COLO829 (cell line): ENCODE measurements around the gene RBM38.

Experiments
- DNase-seq: peaks from one replicate; pipeline ENCODE4 v3.0.0; 2012; ENCODE audit warnings: low spot score

Gene RBM38

DNA sequence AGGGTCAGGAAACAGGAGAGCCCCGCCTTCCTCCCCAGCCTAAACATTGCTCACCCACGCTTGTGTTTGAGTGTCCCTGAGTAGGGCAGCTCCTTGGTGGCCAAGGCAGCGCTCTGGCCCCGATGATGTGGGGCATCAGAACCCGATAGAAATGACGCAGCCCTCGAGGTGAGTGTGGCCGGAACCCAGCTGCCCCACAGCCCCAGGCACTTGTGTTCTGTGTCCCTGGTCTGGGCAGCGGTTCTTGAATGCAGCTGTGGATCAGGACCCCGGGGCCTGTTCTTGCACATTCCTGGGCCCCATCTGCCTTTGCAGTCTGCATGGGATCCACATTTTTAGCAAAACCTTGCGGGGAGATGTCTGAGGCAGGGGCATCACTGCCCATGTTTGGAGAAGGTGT, 12.8 kb downstream of the RBM38 start:
- no peak for DNase-seq

DNA sequence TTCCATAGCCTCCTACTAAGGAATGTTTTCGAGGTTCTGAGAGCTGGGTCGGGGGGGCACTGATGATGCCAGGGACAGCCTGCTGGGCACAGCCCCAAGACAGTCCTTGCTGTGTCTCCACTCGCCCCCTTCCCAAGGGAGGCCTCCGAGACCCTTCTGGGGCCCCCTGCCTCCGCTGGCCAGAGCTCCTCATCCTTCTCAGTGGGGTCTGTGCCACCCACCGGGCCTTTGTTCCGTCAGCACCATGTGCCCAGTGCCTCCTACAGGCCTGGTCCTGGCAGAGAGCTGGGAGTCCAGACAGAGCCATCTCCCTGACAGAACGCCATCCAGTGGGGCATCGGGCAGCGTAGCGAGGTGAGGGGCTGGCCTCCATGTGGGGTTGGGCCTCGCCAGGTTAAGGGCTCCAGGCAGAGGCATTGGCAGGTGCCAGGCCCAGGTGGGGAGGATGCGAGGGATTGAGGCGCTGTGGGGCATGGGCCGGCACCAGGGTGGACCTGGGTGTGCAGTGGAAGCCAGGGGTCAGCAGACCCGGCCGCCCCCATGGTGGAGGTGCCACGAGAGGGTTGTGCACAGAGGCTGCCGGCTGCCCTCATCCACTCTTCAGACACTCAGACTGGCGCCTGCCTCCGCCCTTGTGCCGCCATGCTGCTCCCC, 13.3 kb downstream of the RBM38 start:
- DNase-seq: no peak

DNA sequence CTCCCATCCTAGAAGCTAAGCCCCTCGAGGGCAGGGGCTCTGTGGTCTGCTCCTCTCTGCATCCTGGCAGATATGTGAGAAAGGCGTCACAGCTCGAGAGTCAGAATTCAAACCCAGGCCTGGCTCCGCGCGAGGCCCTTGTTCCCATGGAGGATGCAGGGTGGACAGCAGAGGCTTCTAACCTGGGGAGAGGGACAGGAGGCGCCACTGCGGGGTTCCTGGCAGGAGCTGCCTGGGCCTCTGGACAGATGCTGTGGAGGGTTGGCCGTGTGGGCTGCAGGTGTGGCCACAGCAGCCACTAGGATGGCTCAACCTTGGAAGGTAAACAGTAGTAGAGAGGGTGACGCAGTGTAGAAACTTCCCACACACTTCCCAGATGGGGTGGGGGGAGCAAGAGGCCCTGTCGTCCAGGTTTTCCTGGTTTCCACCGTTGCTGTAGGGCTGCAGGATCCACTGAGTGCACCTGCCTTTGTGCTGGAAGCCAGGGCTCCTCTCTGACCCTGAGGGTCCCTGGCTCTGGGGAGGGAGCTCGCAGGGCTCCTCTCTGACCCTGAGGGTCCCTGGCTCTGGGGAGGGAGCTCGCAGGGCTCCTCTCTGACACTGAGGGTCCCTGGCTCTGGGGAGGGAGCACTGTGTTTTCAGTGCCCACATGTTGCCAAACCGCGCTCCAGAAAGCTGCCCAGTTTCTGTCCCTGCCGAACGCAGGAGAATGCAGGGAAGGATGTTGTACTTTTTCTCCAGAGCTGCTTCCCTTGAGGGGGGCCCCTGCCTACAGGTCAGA, 14.2 kb downstream of the RBM38 start:
- DNase-seq: no peak

DNA sequence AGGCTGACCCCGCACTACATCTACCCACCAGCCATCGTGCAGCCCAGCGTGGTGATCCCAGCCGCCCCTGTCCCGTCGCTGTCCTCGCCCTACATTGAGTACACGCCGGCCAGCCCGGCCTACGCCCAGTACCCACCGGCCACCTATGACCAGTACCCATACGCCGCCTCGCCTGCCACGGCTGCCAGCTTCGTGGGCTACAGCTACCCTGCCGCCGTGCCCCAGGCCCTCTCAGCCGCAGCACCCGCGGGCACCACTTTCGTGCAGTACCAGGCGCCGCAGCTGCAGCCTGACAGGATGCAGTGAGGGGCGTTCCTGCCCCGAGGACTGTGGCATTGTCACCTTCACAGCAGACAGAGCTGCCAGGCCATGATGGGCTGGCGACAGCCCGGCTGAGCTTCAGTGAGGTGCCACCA, 16.4 kb downstream of the RBM38 start:
- no peak for DNase-seq

DNA sequence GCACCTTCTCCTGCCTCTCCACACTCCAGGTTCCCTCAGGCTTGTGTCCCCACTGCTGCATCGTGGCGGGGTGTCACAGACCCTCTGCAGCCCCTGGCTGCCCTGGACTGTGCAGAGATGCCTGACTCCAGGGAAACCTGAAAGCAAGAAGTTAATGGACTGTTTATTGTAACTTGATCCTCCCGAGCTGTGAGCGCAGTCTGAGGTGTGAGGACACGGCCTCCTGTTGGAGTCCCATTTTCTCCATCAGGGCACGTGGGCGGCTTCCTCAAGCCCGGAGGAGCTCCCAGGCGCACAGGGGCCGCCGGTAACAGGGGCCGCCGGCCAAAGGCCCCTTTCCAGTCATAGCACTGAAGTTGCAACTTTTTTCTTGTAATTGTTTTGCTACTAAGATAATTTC, 16.9 kb downstream of the RBM38 start:
- no peak for DNase-seq

DNA sequence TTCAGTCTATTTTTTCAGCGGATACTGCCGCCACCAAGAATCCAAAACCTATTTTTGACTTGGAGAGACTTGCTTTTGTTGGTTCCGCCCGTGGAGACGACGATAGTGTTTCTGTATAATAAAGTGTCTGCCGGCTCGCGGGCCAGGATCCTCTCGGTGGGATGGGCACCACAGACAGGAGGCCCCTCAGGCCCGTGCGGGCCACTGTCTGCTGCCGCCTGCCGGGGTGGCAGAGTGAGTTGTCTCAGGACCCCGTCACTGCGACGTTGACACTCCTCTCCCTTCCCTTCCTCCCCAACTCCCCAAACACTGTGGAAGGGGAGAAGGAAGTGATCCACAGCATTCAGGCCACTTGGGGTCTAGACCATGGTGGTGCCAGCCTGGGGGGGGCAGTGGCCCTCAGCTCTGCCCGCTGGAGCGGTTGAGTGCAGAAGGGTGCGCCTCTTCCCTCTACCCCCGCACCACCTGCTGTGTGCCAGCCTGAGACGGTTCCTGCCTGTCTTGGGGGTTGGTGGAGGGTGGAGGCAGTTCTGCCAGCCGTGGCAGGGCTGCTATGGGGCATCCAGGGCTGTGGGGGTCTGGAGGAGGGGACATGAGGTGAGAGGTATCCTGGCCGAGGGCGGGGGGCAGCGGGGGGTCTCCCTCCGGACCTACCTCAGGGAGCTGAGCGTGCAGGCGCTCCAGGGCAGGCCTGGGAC, 17.5 kb downstream of the RBM38 start:
- DNase-seq: no peak

DNA sequence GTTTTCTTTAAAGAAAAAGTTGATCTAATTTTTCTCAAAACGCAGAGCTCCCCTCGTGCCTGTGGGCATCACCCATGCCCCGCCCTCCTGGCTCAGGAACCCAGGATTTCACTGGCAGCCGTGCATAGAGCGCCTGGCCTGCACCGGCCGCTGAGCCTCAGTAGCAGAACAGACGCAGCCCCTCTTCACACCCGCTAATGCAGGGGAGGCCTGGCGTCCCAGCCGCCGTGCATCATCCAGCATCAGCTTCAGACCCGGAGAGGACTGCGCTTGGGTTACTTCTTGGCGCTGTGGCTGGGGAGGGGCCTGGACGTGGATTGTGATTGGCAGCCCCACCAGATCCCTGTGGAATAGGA, 18.1 kb downstream of the RBM38 start:
- no peak for DNase-seq

DNA sequence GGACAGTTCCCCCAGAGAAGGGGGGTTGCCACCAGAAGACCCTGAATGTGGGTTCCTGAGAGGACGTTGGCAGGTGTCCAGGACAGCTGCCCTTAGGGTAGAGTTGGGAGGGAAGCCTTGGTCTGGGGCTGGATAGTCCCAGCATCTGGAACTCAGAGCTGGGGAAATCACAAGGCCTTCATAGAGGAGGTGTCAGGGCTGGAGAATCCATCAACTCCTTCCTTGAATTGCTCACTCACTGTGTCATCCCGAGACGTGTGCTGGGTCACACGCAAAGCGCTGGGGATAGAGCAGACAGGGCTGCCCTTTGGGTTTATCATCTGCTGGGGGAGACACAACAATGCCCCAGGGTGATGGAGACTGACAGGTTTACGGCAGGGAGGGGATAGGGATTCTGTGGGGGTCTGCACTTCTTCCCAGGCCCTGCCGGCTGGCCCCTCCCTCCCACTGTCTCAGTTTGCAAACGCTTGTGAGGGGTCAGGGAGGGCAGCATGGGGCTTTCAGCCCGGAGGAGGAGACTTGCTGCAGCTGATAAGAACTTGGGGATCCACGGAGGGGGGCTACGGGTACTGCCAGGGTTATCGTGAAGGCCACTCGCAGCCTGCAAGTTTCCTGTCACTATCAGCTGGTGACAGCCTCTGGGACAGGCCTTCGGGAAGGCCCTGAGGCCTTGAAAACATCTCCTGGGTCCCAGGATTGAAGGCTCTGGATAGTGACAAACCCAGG, 18.6 kb downstream of the RBM38 start:
- DNase-seq: no peak

DNA sequence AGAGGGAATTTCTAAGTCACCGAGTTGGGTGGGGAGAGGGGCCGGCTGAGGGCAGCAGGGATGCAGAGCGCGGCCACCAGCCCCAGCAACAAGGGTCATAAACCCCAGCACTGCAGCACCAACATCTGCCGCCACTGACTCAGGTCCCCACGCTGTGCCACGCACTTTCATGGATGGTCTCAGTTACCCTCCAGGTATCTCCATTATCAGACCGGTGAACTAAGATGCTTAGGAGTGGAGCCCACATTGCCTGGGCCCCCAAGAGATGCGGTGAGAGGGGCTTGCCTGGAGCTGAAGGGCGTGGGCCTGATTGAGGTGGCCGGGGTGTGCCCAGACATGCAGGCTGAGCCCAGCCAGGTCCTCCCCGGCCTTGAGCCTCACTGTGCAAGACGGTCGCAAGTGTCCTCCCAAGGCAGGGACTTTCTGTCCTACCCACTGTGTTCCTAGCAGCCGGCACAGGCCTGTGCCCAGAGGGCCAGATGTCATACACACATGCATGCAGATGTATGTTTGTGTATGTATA, 19.3 kb downstream of the RBM38 start:
- no peak for DNase-seq

DNA sequence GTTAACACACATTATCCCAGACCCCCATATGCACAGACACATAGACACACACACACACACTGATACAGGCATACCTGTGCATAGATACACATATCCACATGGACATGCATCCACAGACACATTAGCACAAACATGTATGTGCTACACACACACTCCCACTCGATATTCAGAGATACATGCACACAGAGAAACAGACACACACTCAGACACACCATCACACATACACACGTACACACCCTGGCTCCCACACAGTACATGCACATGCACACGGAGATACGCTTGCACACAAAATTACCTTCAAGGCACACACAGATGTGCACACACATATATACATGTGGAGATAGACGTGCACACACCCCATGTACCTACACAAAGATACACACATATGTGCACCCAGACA, 19.7 kb downstream of the RBM38 start:
- no peak for DNase-seq

DNA sequence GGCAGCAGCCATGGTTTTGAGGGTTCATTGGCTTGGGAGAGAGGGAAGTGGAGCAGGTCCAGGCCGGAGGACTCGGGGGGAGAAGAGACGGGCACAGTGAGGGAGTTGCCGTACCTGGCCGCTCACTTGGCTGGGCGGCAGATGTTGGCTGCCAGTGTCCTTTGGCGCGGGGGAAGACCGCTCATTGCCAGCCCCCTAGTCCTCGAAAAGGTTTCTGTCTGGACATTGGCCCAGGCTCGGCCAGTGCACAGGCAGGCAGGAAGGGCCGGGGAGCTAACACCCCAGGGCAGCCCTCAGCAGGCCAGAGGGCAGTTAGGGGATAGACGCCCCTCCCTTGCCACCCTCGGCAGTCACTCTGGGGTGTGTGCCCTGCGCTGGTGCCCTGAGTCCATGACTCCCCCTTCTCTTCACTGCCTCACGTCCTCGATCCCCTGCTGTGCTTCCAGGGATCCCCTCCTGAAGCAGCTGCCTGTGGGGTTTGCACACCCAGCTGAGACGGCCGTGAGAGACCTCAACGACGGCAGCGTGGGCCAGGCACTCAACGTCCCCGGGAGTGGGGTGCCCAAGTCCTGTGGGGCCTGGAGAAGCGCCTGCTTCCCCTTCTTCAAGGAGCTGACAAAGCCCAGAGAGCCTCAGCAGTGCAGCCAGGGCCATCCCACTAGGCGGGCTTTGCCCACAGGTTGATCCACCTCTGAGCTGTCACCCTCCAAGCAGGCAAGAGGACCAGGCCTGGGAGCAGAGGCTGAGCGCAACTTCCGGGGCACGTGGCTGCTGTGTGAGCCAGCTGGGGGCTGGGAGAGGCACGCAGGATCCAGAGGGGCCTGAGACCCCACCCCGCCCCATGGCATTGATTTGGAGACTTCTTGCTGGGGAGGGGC, 20.4 kb downstream of the RBM38 start:
- DNase-seq: no peak

DNA sequence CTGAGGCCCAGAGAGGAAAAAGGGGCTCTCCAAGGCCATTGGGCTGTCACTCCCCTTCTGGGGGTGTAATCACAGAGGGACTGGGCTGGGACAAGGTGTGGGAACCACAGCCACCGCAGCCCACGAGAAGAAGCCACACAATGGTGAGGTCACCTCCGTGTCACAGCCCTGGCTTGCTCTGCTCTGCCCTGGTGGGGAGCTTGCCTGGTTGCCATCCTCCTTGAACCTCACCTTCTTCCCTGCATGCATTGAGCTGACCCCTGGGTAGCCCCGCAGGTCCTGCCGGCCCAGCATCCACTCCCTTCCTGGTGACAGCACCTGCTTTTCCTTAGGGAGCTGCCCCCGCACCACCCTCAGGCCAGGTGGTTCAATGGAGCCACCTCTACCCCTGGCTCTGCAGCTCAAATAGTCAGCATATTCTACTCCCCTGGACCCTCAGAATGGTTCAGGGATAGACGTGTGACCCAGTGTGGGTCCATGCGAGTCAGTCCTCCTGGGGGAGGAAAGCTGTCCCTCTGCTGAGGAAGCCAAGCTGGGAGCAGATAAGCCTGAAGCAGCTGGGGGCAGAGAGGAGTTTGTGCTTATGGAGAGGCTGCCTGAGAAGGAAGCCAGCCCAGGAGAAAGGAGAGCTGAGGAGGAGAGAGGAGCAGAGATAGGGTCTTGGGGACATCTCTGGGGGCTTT, 21.3 kb downstream of the RBM38 start:
- DNase-seq: no peak

DNA sequence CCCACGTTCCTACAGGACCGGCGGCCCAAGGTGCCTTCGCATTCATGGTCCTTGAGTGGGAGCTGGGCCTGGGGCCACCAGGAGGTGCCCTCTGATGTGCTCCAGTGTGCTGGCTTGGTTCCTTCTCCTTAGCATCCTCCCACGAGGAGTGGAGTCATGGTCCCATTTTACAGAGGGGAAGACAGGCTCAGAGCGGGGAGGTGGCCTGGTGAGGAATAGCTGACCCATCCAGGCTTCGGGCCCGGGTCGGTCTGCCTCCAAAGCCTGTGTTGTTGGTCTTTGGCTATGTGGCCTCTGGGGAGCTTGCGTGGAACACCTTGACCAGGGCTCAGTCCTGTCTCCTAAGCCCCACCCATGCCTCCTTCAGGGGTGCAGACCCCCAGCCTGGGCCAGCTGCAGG, 22.8 kb downstream of the RBM38 start:
- DNase-seq: no peak

DNA sequence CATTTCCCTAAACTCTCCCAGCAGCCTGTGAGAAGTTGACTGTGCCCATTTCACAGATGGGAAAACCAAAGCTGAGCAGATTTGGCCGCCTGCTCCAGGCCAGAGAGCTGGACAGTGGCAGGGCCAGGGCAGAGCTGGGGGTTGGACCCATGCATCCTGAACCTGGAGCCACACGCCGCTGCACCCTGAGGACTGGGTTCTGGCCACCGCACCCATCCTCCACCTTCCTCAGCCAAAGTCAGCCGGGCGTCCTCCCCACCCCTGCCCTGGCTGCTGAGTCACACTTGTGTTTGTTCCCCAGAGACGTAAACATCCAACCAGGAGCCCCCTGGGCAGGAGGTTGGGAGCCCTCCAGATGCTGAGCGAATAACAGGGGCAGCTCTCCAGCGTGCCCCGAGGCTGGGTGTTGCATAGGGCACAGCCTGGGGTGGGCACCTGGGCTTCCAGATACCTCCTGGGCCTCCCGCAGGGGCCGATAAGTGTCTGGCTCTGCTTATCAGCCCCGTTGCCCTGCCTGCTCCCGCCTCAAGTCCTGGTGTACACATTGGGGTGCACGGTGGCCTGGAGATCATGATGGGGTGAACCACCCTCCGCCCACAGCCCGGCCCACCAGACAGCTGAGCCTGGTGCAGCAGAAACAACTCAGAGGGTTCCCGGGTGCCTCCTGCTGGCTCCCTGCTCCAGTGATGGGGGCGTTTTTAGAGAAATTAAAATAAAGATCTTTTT, 23.8 kb downstream of the RBM38 start:
- peak; percentile 43 for DNase-seq

DNA sequence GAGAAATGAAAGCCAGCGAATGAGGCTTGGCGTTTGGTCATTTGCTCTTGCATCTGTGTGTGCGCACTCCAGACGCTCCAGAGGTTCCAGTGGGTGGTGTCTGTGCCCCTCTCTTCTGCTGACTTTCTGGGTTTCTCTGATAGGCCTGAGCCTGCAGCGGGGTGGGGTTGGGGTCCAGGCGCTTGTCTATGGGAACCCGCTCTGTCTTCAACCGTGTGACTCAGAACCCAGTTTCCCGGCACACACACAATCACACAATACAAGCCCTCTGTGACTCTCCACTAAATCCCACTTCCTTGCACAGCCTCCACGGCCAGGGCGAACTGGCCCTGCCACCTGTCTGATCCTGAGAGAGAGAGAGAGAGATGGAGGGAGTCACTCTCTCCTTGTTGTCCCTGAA, 24.6 kb downstream of the RBM38 start:
- DNase-seq: no peak

DNA sequence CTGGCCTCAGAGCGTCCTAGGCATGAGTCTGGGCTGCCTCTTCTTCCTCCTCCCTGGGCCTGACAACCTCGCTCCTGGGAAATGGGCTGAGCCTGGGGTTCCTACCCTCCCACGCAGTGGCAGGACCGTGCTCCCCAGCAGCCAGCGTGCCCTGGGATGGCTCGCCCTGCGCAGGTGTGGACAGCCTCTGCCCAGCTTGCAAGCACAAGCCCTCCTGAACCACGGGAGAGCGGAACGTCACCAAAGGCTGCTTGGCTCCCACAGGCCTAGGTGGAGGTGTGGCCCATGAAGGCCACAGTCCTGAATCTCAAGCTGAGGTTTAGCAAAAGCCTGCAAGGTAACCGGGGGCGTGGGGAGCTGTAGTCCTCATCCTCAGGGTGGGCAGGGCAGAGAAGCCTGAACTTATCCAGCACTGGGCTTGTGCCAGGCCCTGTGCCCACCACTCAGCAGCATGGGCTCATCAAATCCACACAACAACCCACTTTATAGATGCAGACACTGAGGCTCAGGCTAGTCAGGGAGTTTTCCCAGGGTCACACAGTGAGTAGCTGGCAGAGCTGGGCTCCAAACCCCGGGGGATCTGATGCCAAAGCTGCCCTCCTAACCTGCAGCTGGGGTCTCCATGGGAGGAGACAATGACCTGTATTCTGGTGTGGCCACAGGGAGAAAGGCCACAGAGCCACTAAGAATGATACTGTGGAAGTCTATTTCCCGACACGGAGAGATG, 25.3 kb downstream of the RBM38 start:
- DNase-seq: no peak

DNA sequence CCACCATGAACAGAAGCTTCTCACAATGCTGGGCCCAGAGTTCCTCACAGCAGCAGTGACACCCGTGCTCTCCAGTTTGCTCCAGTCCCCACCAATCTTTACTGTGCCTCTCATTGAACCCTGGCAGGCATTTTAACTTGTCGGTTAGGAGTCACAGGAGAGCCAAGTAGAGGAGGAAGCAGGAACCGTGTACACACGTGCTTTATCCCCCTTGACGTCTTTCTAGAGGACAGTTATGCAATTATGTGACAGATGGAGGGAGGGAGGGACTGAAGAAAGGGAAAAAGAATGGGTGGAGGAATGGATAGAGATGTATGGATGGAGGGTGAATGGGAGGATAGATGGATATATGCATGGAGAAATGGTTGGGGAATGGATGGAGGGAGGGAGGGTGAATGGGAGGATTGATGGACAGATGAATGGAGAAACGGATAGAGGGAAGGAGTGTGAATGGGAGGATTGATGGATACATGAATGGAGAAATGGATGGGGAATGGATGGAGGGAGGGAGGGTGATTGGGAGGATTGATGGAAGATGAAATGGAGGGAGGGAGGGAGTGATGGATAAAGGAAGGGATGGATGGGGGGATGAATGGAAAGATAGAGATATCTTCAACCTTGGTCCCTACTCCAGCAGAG, 26.0 kb downstream of the RBM38 start:
- DNase-seq: no peak

DNA sequence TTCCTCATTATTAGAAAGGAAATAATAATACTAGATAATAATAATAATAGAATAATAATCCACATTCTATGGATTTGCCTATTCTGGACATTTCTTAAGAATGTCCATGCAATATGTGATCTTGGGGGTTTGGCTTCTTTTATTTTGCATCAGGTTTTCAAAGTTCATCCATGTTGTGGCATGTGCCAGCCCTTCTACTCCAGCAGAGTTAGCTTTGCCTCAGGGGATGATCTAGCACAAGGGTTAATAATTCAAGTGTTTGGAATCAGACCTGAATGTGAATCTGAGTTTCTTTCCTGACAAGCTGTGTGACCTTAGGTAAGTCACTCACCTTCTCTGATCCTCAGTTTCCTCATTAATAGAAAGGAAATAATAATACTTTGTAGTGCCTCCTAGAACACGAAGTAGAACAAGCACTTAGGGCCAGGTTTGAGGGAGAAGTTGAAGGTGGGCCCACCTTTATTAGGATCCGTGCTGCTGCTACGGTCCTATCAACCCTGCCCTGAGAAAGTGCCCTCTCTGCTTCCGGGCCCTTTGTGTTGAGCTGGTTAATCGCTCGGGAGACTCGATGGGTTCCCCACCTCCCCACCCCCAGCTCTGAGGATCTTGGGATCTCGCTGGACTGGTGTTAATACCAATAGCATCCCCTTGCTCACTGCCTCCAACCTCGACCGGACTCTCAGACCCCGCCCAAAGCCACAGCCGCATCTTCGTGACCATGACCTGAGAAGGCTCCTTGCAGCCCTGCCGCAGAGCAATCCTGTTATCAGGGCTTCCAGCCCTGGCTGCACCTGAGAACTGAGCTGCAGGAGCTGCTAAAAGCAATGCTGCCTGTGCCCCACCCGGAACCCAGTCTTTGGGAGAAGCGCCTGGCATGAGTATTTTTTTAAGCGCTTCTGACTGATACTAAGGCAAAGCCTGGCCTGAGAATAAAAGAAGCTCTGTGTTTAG, 26.9 kb downstream of the RBM38 start:
- DNase-seq: peak; percentile 50
